ENCODE data around the gene FST. TPM values are rescaled to one million over a fixed set of nuclear protein-coding genes. Genes with fewer than 3 reads are reported as not detected.

FST gene
- total and polyA plus RNA-seq, 2 donors from 2014 or later = 0.45 to 2.7 TPM

- H3K27ac ChIP-seq (ENCODE audit: low read depth in 2 of 2, low read length in 2 of 2) = no peak overlapping the region
- H3K4me3 ChIP-seq (ENCODE audit: low read length in 3 of 3) = peak overlapping the region; percentile 76 to 81 (median 78)
- intact Hi-C loops (cut with DNase I) = no loop called here
- FAIRE-seq = no peak
- peak; percentile 2 for TF ChIP-seq CTCF (IDR thresholded peaks at IDR 0.05; ENCODE audit: borderline replicate concordance, extremely low read depth, insufficient read depth)
- H3K9ac ChIP-seq (ENCODE audit: low read length in 3 of 3) = peak overlapping the region in 2 of 3 donors; percentile 34 to 58
- H3K36me3 ChIP-seq (ENCODE audit: control insufficient read depth in 2 of 3, insufficient read depth in 3 of 3, low read length in 3 of 3) = no peaks in the 10 kb centered on the region
- peaks cover 4% of the 10 kb centered on the region for H3K27me3 ChIP-seq (ENCODE audit: control insufficient read depth, insufficient read depth, low read length)
- DNase-seq = peak; percentile 70 to 80 (median 76)
- no peaks in the 10 kb centered on the region for H3K9me3 ChIP-seq (ENCODE audit: control insufficient read depth in 2 of 3, insufficient read depth in 1 of 3, low read length in 3 of 3)
- H3K4me1 ChIP-seq (ENCODE audit: control insufficient read depth in 2 of 3, insufficient read depth in 2 of 3, low read depth in 1 of 3, low read length in 3 of 3) = peaks cover 0 to 10% (median 0%) of the 10 kb centered on the region in 3 donors
These were observed 2.5 kb downstream of the FST start for GRCh38 chr5:53482717-53483638.

GRCh38 chr5:53487436-53487835, 7.0 kb downstream of the FST start:
- TF ChIP-seq CTCF (IDR thresholded peaks at IDR 0.05; ENCODE audit: borderline replicate concordance, extremely low read depth, insufficient read depth) = no peak
- no peak overlapping the region for H3K4me3 ChIP-seq (ENCODE audit: low read length in 3 of 3)
- peaks cover 0 to 6% (median 0%) of the 10 kb centered on the region in 3 donors for H3K4me1 ChIP-seq (ENCODE audit: control insufficient read depth in 2 of 3, insufficient read depth in 2 of 3, low read depth in 1 of 3, low read length in 3 of 3)
- DNase-seq = no peak
- intact Hi-C loops (cut with DNase I) = no loop called here
- no peaks in the 10 kb centered on the region for H3K36me3 ChIP-seq (ENCODE audit: control insufficient read depth in 2 of 3, insufficient read depth in 3 of 3, low read length in 3 of 3)
- no peaks in the 10 kb centered on the region for H3K9me3 ChIP-seq (ENCODE audit: control insufficient read depth in 2 of 3, insufficient read depth in 1 of 3, low read length in 3 of 3)
- no peak overlapping the region for H3K27ac ChIP-seq (ENCODE audit: low read depth in 2 of 2, low read length in 2 of 2)
- no peak overlapping the region for H3K9ac ChIP-seq (ENCODE audit: low read length in 3 of 3)
- no peaks in the 10 kb centered on the region for H3K27me3 ChIP-seq (ENCODE audit: control insufficient read depth, insufficient read depth, low read length)
- no peak for FAIRE-seq

GRCh38 chr5:53488195-53488722, 7.8 kb downstream of the FST start:
- no peak for FAIRE-seq
- no peak overlapping the region for H3K9ac ChIP-seq (ENCODE audit: low read length in 3 of 3)

More at GRCh38 chr5:53488195-53488722, 7.8 kb downstream of the FST start:
- no peaks in the 10 kb centered on the region for H3K9me3 ChIP-seq (ENCODE audit: control insufficient read depth in 2 of 3, insufficient read depth in 1 of 3, low read length in 3 of 3)
- no peaks in the 10 kb centered on the region for H3K4me1 ChIP-seq (ENCODE audit: control insufficient read depth in 2 of 3, insufficient read depth in 2 of 3, low read depth in 1 of 3, low read length in 3 of 3)
- peak in 3 of 5 donors; percentile 54 to 78 (median 63) for DNase-seq
- H3K27me3 ChIP-seq (ENCODE audit: control insufficient read depth, insufficient read depth, low read length) = no peaks in the 10 kb centered on the region
- no peak for TF ChIP-seq CTCF (IDR thresholded peaks at IDR 0.05; ENCODE audit: borderline replicate concordance, extremely low read depth, insufficient read depth)
- no peaks in the 10 kb centered on the region for H3K36me3 ChIP-seq (ENCODE audit: control insufficient read depth in 2 of 3, insufficient read depth in 3 of 3, low read length in 3 of 3)
- intact Hi-C loops (cut with DNase I) = no loop called here
- no peak overlapping the region for H3K27ac ChIP-seq (ENCODE audit: low read depth in 2 of 2, low read length in 2 of 2)
- H3K4me3 ChIP-seq (ENCODE audit: low read length in 3 of 3) = no peak overlapping the region

All from kidney (tissue), 14 donors.